T-cell (primary cell): ENCODE results near the gene TOP1. TPM values are rescaled to one million over a fixed set of nuclear protein-coding genes. Genes with fewer than 3 reads are reported as not detected.
A peak's percentile ranks its signal among the peaks of the same experiment; 100 is the strongest.

ENCODE experiments used
- ATAC-seq, 4 experiments: fragments of 200-7000 bp in 3 of 4; fragments of 150-1000 bp in 1 of 4; cut with Tn5 transposase; replicated peaks in 1 of 4; 1 replicate in 3 of 4; 2 replicates in 1 of 4; pipeline ENCODE4 v1.10.0; 2021; ENCODE audit warnings: moderate library complexity in 3 of 4, mild to moderate bottlenecking in 2 of 4, moderate number of reproducible peaks in 1 of 4
- CTCF ChIA-PET, 2 donors: fragments of 300-600 bp; sonication (Branson Sonifier 250); formaldehyde crosslinking; loops; one replicate each; lab custom pipeline; 2022; ENCODE audit warnings: antibody characterized with exemption in 2 of 2; lab: Charles Lee
- POLR2A ChIA-PET, 2 donors: fragments of 300-600 bp; sonication (Branson Sonifier 250); formaldehyde crosslinking; loops; one replicate each; lab custom pipeline; 2022; ENCODE audit warnings: antibody characterized with exemption in 2 of 2; lab: Charles Lee
- DNase-seq, 35 experiments: peaks; one replicate each; pipeline versions ENCODE4 v3.0.0 to v3.0.0-alpha.2; 2013 to 2023
- H3K27ac ChIP-seq: one replicate; pipeline ENCODE4 v1.5.1; 2013; ENCODE audit warnings: low read length
- H3K27me3 ChIP-seq, 2 experiments: replicated peaks in 1 of 2; 1 replicate in 1 of 2; 2 replicates in 1 of 2; pipeline versions ENCODE4 v1.6.1 to v1.7.0; 2013; ENCODE audit warnings: low read length in 1 of 2, mixed read lengths in 1 of 2; ENCODE audit not compliant: control insufficient read depth in 2 of 2, insufficient read depth in 2 of 2; ENCODE audit errors: extremely low read depth in 1 of 2
- H3K36me3 ChIP-seq, 2 donors: 1 replicate in 1 of 2; 2 replicates in 1 of 2; pipeline versions ENCODE4 v1.6.1 to v1.7.0; 2013; ENCODE audit warnings: low read length in 1 of 2; ENCODE audit not compliant: control insufficient read depth in 2 of 2, insufficient read depth in 1 of 2; ENCODE audit errors: extremely low read depth in 1 of 2
- H3K4me1 ChIP-seq, 2 experiments: 1 replicate in 1 of 2; 2 replicates in 1 of 2; pipeline versions ENCODE4 v1.6.1 to v1.7.0; 2013; ENCODE audit warnings: low read length in 2 of 2, mixed read lengths in 1 of 2; ENCODE audit not compliant: insufficient read depth in 2 of 2, control insufficient read depth in 1 of 2; ENCODE audit errors: extremely low read depth in 1 of 2
- H3K4me3 ChIP-seq, 2 donors: 1 replicate in 1 of 2; 2 replicates in 1 of 2; pipeline versions ENCODE4 v1.5.1 to v1.7.0; 2013; ENCODE audit warnings: mild to moderate bottlenecking in 2 of 2, low read length in 1 of 2, moderate library complexity in 1 of 2; ENCODE audit not compliant: control insufficient read depth in 1 of 2; ENCODE audit errors: extremely low read depth in 1 of 2
- H3K9me3 ChIP-seq: 2 replicates; pipeline ENCODE4 v1.7.0; 2013
- H3K27ac Mint-ChIP-seq, 2 donors: one replicate each; pipeline ENCODE4 v1.8.0; 2020 to 2021; ENCODE audit warnings: mild to moderate bottlenecking in 2 of 2, mixed read lengths in 2 of 2
- H3K27me3 Mint-ChIP-seq, 2 donors: one replicate each; pipeline ENCODE4 v1.8.0; 2021 to 2022; ENCODE audit warnings: mixed read lengths in 2 of 2
- H3K36me3 Mint-ChIP-seq: one replicate; pipeline ENCODE4 v1.8.0; 2021; ENCODE audit warnings: mixed read lengths
- H3K4me1 Mint-ChIP-seq, 3 donors: one replicate each; pipeline ENCODE4 v1.8.0; 2020 to 2022; ENCODE audit warnings: mixed read lengths in 3 of 3, mild to moderate bottlenecking in 1 of 3
- H3K4me3 Mint-ChIP-seq, 3 donors: one replicate each; pipeline ENCODE4 v1.8.0; 2020 to 2022; ENCODE audit warnings: mild to moderate bottlenecking in 3 of 3, mixed read lengths in 3 of 3, moderate library complexity in 3 of 3
- H3K9me3 Mint-ChIP-seq, 3 donors: one replicate each; pipeline ENCODE4 v1.8.0; 2020 to 2022; ENCODE audit warnings: mixed read lengths in 3 of 3
- WGBS: methylation state at CpG from one replicate; pipeline ENCODE4 v1.1.5; 2013; ENCODE audit warnings: missing lambda C conversion rate; ENCODE audit not compliant: insufficient coverage; 5-methylcytosine and 5-hydroxymethylcytosine counted together
- total RNA-seq, 35 experiments: library from RNA in 6 of 35; stranded (reverse) in 6 of 35; fragments of 120-200 nt in 1 of 35; gene quantifications; one replicate each; pipeline versions ENCODE4 v1.2.1 to v1.2.4 and lab custom pipeline; 2013 to 2026

TOP1 gene
- total RNA-seq, 5 donors from 2014 or later (not counting 1 experiment from before 2014, with no cell fraction given), result 30.2 to 41.2 (median 38.1) TPM

- Mint-ChIP-seq H3K4me3 (peak overlapping the region in 1 of 3 donors; percentile 17), H3K27me3 (no peaks in the 10 kb centered on the region), H3K4me1 (peaks cover 43 to 54% (median 51%) of the 10 kb centered on the region in 3 donors), H3K9me3 (no peaks in the 10 kb centered on the region), H3K36me3 (peaks cover 62% of the 10 kb centered on the region), H3K27ac (peak overlapping the region; percentile 86)
- Histone ChIP-seq H3K4me3 (no peak overlapping the region), H3K9me3 (no peaks in the 10 kb centered on the region), H3K27me3 (no peaks in the 10 kb centered on the region), H3K27ac (no peak overlapping the region), H3K4me1 (peaks cover 0 to 75% of the 10 kb centered on the region in 2 experiments), H3K36me3 (peaks cover 39 to 98% of the 10 kb centered on the region in 2 donors)
- POLR2A ChIA-PET, result no interaction called here
- DNase-seq (no peak), ATAC-seq (no peak)
- 97% methylated on average over 21 of the region's 27 CpGs for WGBS
- CTCF ChIA-PET, result interaction anchor here in 1 of 2 donors (1.0 kb wide), 1 partner anchor 163 kb away, joined by 3 read pairs; no protein-coding TSS in a partner anchor
These were observed 137.8 kb downstream of the TOP1 start for GRCh38 chr20:41166201-41167117.

DNA sequence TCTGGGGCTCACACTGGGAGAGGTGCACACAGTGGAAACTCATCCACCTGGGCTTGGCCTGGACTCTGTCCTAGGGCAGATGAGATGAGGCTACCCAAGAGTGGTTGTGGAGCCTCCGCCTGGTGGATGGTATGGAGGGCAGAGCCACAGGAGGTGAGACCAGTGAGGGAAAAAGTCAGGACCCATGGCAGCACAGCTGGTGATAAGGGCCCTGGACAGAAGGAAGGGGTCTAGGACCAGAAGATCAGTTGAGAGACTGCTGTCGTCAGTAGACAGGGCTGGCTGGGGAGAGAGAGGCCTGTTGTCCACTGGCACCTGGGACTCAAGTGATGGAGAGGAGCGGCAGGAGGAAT, 138.5 kb downstream of the TOP1 start:
- whole genome bisulfite sequencing, result 100% methylated on average over 3 of the region's 3 CpGs
- POLR2A ChIA-PET, result no interaction called here
- H3K27ac Mint-ChIP-seq, result peak overlapping the region; percentile 86

DNA sequence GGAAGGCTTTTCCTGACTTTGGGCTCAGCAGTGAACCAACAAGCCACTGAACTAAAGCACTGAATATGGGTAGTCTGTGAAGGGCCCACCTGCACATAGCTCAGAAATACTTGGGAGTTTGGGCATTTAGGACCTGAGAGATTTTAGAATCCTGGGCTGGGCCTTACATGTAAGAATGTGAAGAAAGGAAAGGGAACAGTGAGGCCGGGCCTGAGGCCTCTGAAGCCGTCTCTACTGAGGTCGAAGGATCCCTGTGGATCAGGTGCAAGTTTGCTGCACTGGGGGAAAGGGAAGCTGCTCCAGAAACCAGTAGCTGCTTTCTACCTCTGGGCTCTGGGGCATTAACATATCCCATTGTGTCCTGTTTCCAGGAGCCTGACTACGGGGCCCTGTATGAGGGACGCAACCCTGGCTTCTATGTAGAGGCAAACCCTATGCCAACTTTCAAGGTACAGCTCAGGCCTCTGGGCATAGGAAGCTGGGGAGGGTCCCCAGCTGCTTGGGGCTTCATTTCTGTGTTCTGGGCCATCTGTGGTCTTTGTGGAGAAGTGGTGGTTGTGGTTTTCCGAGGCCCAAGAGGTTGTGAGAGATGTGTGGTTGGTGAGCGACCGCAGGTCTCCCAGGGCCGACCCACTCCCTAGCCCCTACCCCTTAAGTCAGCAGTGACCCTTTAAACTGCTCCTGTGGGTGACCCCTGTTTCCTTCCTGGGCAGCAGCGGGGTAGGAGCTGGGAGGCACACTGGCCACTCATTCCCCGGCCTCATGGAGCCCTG, 139.0 kb downstream of the TOP1 start:
- H3K36me3 ChIP-seq, result peaks cover 34 to 98% of the 10 kb centered on the region in 2 donors
- H3K4me1 ChIP-seq, result peaks cover 0 to 66% of the 10 kb centered on the region in 2 experiments
- WGBS, result 89% methylated on average over 7 of the region's 11 CpGs
- peak overlapping the region; percentile 86 for H3K27ac Mint-ChIP-seq
- DNase-seq (no peak), ATAC-seq (no peak)
- CTCF ChIA-PET, result interaction anchor here in 1 of 2 donors (1.0 kb wide), 1 partner anchor 33 kb away, joined by 3 read pairs; no protein-coding TSS in a partner anchor
- H3K4me3 Mint-ChIP-seq, result no peak overlapping the region
- peak overlapping the region; percentile 25 for H3K27ac ChIP-seq
- H3K4me3 ChIP-seq, result no peak overlapping the region
- POLR2A ChIA-PET, result no interaction called here
- H3K9me3 ChIP-seq, result no peaks in the 10 kb centered on the region
- H3K36me3 Mint-ChIP-seq, result peaks cover 66% of the 10 kb centered on the region
- H3K27me3 ChIP-seq, result no peaks in the 10 kb centered on the region
- H3K9me3 Mint-ChIP-seq, result no peaks in the 10 kb centered on the region
- H3K4me1 Mint-ChIP-seq, result peaks cover 42 to 48% (median 47%) of the 10 kb centered on the region in 3 donors
- no peaks in the 10 kb centered on the region for H3K27me3 Mint-ChIP-seq

More for the DNA sequence above, 138.5 kb downstream of the TOP1 start:
- Mint-ChIP-seq H3K4me3 (peak overlapping the region in 1 of 3 donors; percentile 17), H3K36me3 (peaks cover 68% of the 10 kb centered on the region), H3K27me3 (no peaks in the 10 kb centered on the region), H3K9me3 (no peaks in the 10 kb centered on the region), H3K4me1 (peaks cover 44 to 54% (median 50%) of the 10 kb centered on the region in 3 donors)
- H3K9me3 ChIP-seq, result no peaks in the 10 kb centered on the region
- no peak for ATAC-seq
- no peak overlapping the region for H3K4me3 ChIP-seq
- CTCF ChIA-PET, result interaction anchor here in 1 of 2 donors (1.0 kb wide), 1 partner anchor 32 kb away, joined by 3 read pairs; no protein-coding TSS in a partner anchor
- no peak for DNase-seq
- peaks cover 39 to 98% of the 10 kb centered on the region in 2 donors for H3K36me3 ChIP-seq
- peak overlapping the region; percentile 25 for H3K27ac ChIP-seq
- no peaks in the 10 kb centered on the region for H3K27me3 ChIP-seq
- peaks cover 0 to 69% of the 10 kb centered on the region in 2 experiments for H3K4me1 ChIP-seq

GRCh38 chr20:41168281-41169161, 139.9 kb downstream of the TOP1 start:
- no peaks in the 10 kb centered on the region for H3K9me3 ChIP-seq
- POLR2A ChIA-PET, result no interaction called here
- DNase-seq (no peak), ATAC-seq (no peak)
- no peak overlapping the region for H3K4me3 ChIP-seq
- Mint-ChIP-seq H3K36me3 (peaks cover 65% of the 10 kb centered on the region), H3K27ac (peak overlapping the region; percentile 52 to 86), H3K4me1 (peaks cover 42 to 54% (median 43%) of the 10 kb centered on the region in 3 donors), H3K4me3 (no peak overlapping the region), H3K9me3 (no peaks in the 10 kb centered on the region), H3K27me3 (no peaks in the 10 kb centered on the region)
- H3K27me3 ChIP-seq, result no peaks in the 10 kb centered on the region
- CTCF ChIA-PET, result no interaction called here
- H3K36me3 ChIP-seq, result peaks cover 31 to 98% of the 10 kb centered on the region in 2 donors
- peak overlapping the region; percentile 25 for H3K27ac ChIP-seq
- H3K4me1 ChIP-seq, result peaks cover 0 to 62% of the 10 kb centered on the region in 2 experiments
- 95% methylated on average over 9 of the region's 10 CpGs for WGBS

GRCh38 chr20:41169162-41169690, 140.6 kb downstream of the TOP1 start:
- no peak for DNase-seq
- H3K27ac ChIP-seq, result peak overlapping the region; percentile 16
- ChIA-PET CTCF (interaction anchor here in 1 of 2 donors (1.2 kb wide), 1 partner anchor 171 kb away, joined by 3 read pairs; the partner anchor contains the start of gene LPIN3), POLR2A (interaction anchor here in 1 of 2 donors (0.6 kb wide), 1 partner anchor 108 kb away, joined by 3 read pairs; no protein-coding TSS in a partner anchor)
- Mint-ChIP-seq H3K36me3 (peaks cover 63% of the 10 kb centered on the region), H3K27ac (peak overlapping the region; percentile 81 to 84), H3K27me3 (no peaks in the 10 kb centered on the region), H3K4me3 (no peak overlapping the region), H3K9me3 (no peaks in the 10 kb centered on the region), H3K4me1 (peaks cover 37 to 46% (median 38%) of the 10 kb centered on the region in 3 donors)
- H3K36me3 ChIP-seq, result peaks cover 31 to 98% of the 10 kb centered on the region in 2 donors
- no peak overlapping the region for H3K4me3 ChIP-seq
- ATAC-seq, result no peak
- no peaks in the 10 kb centered on the region for H3K27me3 ChIP-seq
- 95% methylated on average over 5 of the region's 9 CpGs for WGBS
- H3K9me3 ChIP-seq, result no peaks in the 10 kb centered on the region
- H3K4me1 ChIP-seq, result peaks cover 0 to 59% of the 10 kb centered on the region in 2 experiments
